Activated CD8-positive, alpha-beta T cell treated with anti-CD3 and anti-CD28 coated beads, Interleukin-2, amount 10 ng/mL, durations not matched to agents 7 days and 5 days (primary cell): Measurements from ENCODE around the gene MVD. TPM values are rescaled to one million over a fixed set of nuclear protein-coding genes. Genes with fewer than 3 reads are reported as not detected.

ENCODE experiments used
- ATAC-seq: fragments of 150-1000 bp; cut with Tn5 transposase; one replicate; pipeline ENCODE4 v1.10.0; 2021; ENCODE audit warnings: moderate library complexity
- CTCF ChIA-PET: fragments of 350-600 bp; sonication (Branson Sonifier 250); formaldehyde crosslinking; loops from one replicate; lab custom pipeline; 2021; ENCODE audit warnings: antibody characterized with exemption; lab: Charles Lee
- POLR2A ChIA-PET: fragments of 350-600 bp; sonication (Branson Sonifier 250); formaldehyde crosslinking; loops from one replicate; lab custom pipeline; 2021; ENCODE audit warnings: antibody characterized with exemption; lab: Charles Lee
- DNase-seq: peaks from one replicate; pipeline ENCODE4 v3.0.0-alpha.2; 2020
- H3K27ac Mint-ChIP-seq: one replicate; pipeline ENCODE4 v1.8.0; 2021; ENCODE audit warnings: mild to moderate bottlenecking, mixed read lengths
- H3K27me3 Mint-ChIP-seq: one replicate; pipeline ENCODE4 v1.8.0; 2021; ENCODE audit warnings: low read depth, mixed read lengths
- H3K36me3 Mint-ChIP-seq: one replicate; pipeline ENCODE4 v1.8.0; 2021; ENCODE audit warnings: low read depth, mixed read lengths
- H3K4me1 Mint-ChIP-seq: one replicate; pipeline ENCODE4 v1.8.0; 2021; ENCODE audit warnings: low read depth, mixed read lengths
- H3K4me3 Mint-ChIP-seq: one replicate; pipeline ENCODE4 v1.8.0; 2021; ENCODE audit warnings: mild to moderate bottlenecking, mixed read lengths
- H3K9me3 Mint-ChIP-seq: one replicate; pipeline ENCODE4 v1.8.0; 2022; ENCODE audit warnings: mixed read lengths; ENCODE audit not compliant: insufficient read depth
- total RNA-seq, 2 experiments: library from RNA; stranded (reverse); gene quantifications; one replicate each; pipeline ENCODE4 v1.2.3, GENCODE V29; 2021

Gene MVD
- total RNA-seq, 2 experiments from 2014 or later = 86.0 to 96.1 TPM

- Mint-ChIP-seq H3K27ac (no peak overlapping the region), H3K9me3 (no peaks in the 10 kb centered on the region), H3K4me1 (peaks cover 3% of the 10 kb centered on the region), H3K27me3 (no peaks in the 10 kb centered on the region), H3K36me3 (peaks cover 51% of the 10 kb centered on the region), H3K4me3 (no peak overlapping the region)
- no peak for DNase-seq
- ChIA-PET CTCF (interaction anchor here (0.6 kb wide), 1 partner anchor 157 kb away, joined by 3 read pairs; no protein-coding TSS in a partner anchor), POLR2A (no interaction called here)
- ATAC-seq = no peak
These were observed 36.2 kb downstream of the MVD start for GRCh38 chr16:88626646-88627045.

GRCh38 chr16:88624977-88625576 is 37.8 kb downstream of the MVD start:
- DNase-seq (no peak), ATAC-seq (no peak)
- CTCF ChIA-PET = no interaction called here
- POLR2A ChIA-PET = no interaction called here
- no peak overlapping the region for H3K27ac Mint-ChIP-seq
- H3K9me3 Mint-ChIP-seq = no peaks in the 10 kb centered on the region
- H3K36me3 Mint-ChIP-seq = peaks cover 48% of the 10 kb centered on the region
- no peak overlapping the region for H3K4me3 Mint-ChIP-seq
- H3K27me3 Mint-ChIP-seq = no peaks in the 10 kb centered on the region
- H3K4me1 Mint-ChIP-seq = peaks cover 13% of the 10 kb centered on the region

GRCh38 chr16:88624481-88624880 is 38.4 kb downstream of the MVD start:
- ATAC-seq = no peak
- ChIA-PET CTCF (no interaction called here), POLR2A (no interaction called here)
- no peak for DNase-seq
- H3K9me3 Mint-ChIP-seq = no peaks in the 10 kb centered on the region
- no peaks in the 10 kb centered on the region for H3K27me3 Mint-ChIP-seq
- H3K27ac Mint-ChIP-seq = no peak overlapping the region
- H3K4me1 Mint-ChIP-seq = peaks cover 19% of the 10 kb centered on the region
- no peak overlapping the region for H3K4me3 Mint-ChIP-seq
- peaks cover 53% of the 10 kb centered on the region for H3K36me3 Mint-ChIP-seq

GRCh38 chr16:88623858-88624257 is 39.0 kb downstream of the MVD start:
- peaks cover 25% of the 10 kb centered on the region for H3K4me1 Mint-ChIP-seq
- H3K36me3 Mint-ChIP-seq = peaks cover 53% of the 10 kb centered on the region
- no peaks in the 10 kb centered on the region for H3K27me3 Mint-ChIP-seq
- POLR2A ChIA-PET = no interaction called here
- H3K9me3 Mint-ChIP-seq = no peaks in the 10 kb centered on the region
- H3K4me3 Mint-ChIP-seq = no peak overlapping the region
- ATAC-seq (no peak), DNase-seq (no peak)
- peak overlapping the region; percentile 25 for H3K27ac Mint-ChIP-seq
- CTCF ChIA-PET = no interaction called here

- DNase-seq (no peak), ATAC-seq (no peak)
- ChIA-PET CTCF (no interaction called here), POLR2A (interaction anchor here (0.6 kb wide), 1 partner anchor 14 kb away, joined by 3 read pairs; no protein-coding TSS in a partner anchor)
- Mint-ChIP-seq H3K36me3 (peaks cover 54% of the 10 kb centered on the region), H3K4me3 (no peak overlapping the region), H3K9me3 (no peaks in the 10 kb centered on the region), H3K27ac (peak overlapping the region; percentile 60), H3K27me3 (no peaks in the 10 kb centered on the region), H3K4me1 (peaks cover 33% of the 10 kb centered on the region)
These were observed 40.0 kb downstream of the MVD start for GRCh38 chr16:88622866-88623265.

GRCh38 chr16:88622125-88622524 is 40.8 kb downstream of the MVD start:
- DNase-seq (no peak), ATAC-seq (no peak)
- H3K36me3 Mint-ChIP-seq = peaks cover 46% of the 10 kb centered on the region
- POLR2A ChIA-PET = no interaction called here
- CTCF ChIA-PET = no interaction called here
- no peaks in the 10 kb centered on the region for H3K27me3 Mint-ChIP-seq
- H3K27ac Mint-ChIP-seq = no peak overlapping the region
- H3K4me3 Mint-ChIP-seq = no peak overlapping the region
- H3K9me3 Mint-ChIP-seq = no peaks in the 10 kb centered on the region
- peaks cover 33% of the 10 kb centered on the region for H3K4me1 Mint-ChIP-seq

- H3K27me3 Mint-ChIP-seq = no peaks in the 10 kb centered on the region
- H3K36me3 Mint-ChIP-seq = peaks cover 38% of the 10 kb centered on the region
- peak; percentile 86 for DNase-seq
- ChIA-PET CTCF (interaction anchor here (0.9 to 2.0 kb wide), 16 partner anchors 11 to 596 kb away, joined by 3 to 11 read pairs (median 4); partner anchors contain the start of genes GALNS, TRAPPC2L and ZC3H18), POLR2A (interaction anchor here (0.6 to 1.6 kb wide), 11 partner anchors 11 to 158 kb away, joined by 3 to 8 read pairs (median 3); partner anchors contain the start of genes CYBA and ZC3H18)
- H3K4me1 Mint-ChIP-seq = peaks cover 33% of the 10 kb centered on the region
- H3K27ac Mint-ChIP-seq = peak overlapping the region; percentile 91
- H3K4me3 Mint-ChIP-seq = peak overlapping the region; percentile 55
- peak; percentile 83 for ATAC-seq
- H3K9me3 Mint-ChIP-seq = no peaks in the 10 kb centered on the region
These were observed 42.8 kb downstream of the MVD start for GRCh38 chr16:88619859-88620815.

- peaks cover 39% of the 10 kb centered on the region for H3K36me3 Mint-ChIP-seq
- H3K27me3 Mint-ChIP-seq = no peaks in the 10 kb centered on the region
- no peak overlapping the region for H3K4me3 Mint-ChIP-seq
- DNase-seq (no peak), ATAC-seq (no peak)
- peaks cover 33% of the 10 kb centered on the region for H3K4me1 Mint-ChIP-seq
- H3K27ac Mint-ChIP-seq = peak overlapping the region; percentile 91
- ChIA-PET POLR2A (interaction anchor here (0.6 to 1.6 kb wide), 8 partner anchors 14 to 156 kb away, joined by 3 to 8 read pairs (median 4); partner anchors contain the start of genes CYBA and ZC3H18), CTCF (interaction anchor here (0.9 to 2.0 kb wide), 14 partner anchors 10 to 597 kb away, joined by 3 to 11 read pairs (median 4); partner anchors contain the start of genes GALNS, TRAPPC2L and ZC3H18)
- no peaks in the 10 kb centered on the region for H3K9me3 Mint-ChIP-seq
These were observed 43.8 kb downstream of the MVD start for GRCh38 chr16:88618956-88619667.

- H3K9me3 Mint-ChIP-seq = no peaks in the 10 kb centered on the region
- DNase-seq (no peak), ATAC-seq (no peak)
- peak overlapping the region; percentile 91 for H3K27ac Mint-ChIP-seq
- H3K4me3 Mint-ChIP-seq = no peak overlapping the region
- peaks cover 35% of the 10 kb centered on the region for H3K36me3 Mint-ChIP-seq
- POLR2A ChIA-PET = interaction anchor here (0.6 kb wide), 1 partner anchor 9 kb away, joined by 3 read pairs; no protein-coding TSS in a partner anchor
- H3K27me3 Mint-ChIP-seq = no peaks in the 10 kb centered on the region
- peaks cover 33% of the 10 kb centered on the region for H3K4me1 Mint-ChIP-seq
- CTCF ChIA-PET = interaction anchor here (1.4 kb wide), 1 partner anchor 125 kb away, joined by 3 read pairs; no protein-coding TSS in a partner anchor
These were observed 44.5 kb downstream of the MVD start for GRCh38 chr16:88618182-88618955.

GRCh38 chr16:88617268-88618031 is 45.4 kb downstream of the MVD start:
- no peaks in the 10 kb centered on the region for H3K9me3 Mint-ChIP-seq
- H3K27ac Mint-ChIP-seq = peak overlapping the region; percentile 7
- no peak for ATAC-seq
- H3K4me3 Mint-ChIP-seq = no peak overlapping the region
- DNase-seq = no peak
- CTCF ChIA-PET = interaction anchor here (1.4 kb wide), 1 partner anchor 126 kb away, joined by 3 read pairs; no protein-coding TSS in a partner anchor
- POLR2A ChIA-PET = interaction anchor here (1.6 kb wide), 1 partner anchor 20 kb away, joined by 5 read pairs; no protein-coding TSS in a partner anchor
- H3K27me3 Mint-ChIP-seq = no peaks in the 10 kb centered on the region
- H3K36me3 Mint-ChIP-seq = peaks cover 33% of the 10 kb centered on the region
- peaks cover 33% of the 10 kb centered on the region for H3K4me1 Mint-ChIP-seq
